GM19023 (cell line): Measurements from ENCODE around the gene BAHCC1.

Source experiments
- ATAC-seq: cut with Tn5 transposase; IDR thresholded peaks from one replicate; pipeline ENCODE4 v1.9.1; 2021; ENCODE audit warnings: mild to moderate bottlenecking, moderate library complexity; ENCODE audit not compliant: unreplicated experiment

BAHCC1 gene

DNA sequence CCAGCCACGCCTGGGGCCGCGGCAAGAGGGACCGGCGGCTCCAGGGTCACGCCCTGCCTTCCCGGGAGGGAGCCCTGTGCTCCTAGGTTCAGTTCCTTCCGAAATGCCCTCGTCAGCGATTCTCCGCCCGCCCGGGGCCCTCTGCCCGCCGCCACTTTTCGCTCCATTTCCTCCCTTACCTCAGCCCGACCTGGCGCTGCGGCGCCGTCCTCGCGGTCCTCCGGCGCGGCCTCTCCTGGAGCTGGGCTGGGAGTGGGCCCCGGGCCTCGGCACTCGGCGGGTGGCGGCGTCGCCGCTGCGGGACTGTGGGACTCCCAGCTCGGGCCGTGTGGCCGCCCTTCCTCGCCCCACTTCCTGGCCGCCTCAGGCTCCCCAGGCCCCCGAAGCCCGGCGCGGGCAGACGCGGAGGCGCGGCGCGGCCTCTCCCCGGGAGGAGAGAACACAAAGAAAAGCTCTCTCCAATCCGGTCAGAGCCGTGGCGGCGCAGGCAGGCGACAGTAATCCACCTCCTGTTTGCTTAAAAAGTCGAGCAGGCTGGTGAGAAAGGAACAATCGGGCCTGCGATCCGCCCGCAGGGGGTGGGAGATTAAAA is 1.6 kb downstream of the BAHCC1 start:
- no peak for ATAC-seq

DNA sequence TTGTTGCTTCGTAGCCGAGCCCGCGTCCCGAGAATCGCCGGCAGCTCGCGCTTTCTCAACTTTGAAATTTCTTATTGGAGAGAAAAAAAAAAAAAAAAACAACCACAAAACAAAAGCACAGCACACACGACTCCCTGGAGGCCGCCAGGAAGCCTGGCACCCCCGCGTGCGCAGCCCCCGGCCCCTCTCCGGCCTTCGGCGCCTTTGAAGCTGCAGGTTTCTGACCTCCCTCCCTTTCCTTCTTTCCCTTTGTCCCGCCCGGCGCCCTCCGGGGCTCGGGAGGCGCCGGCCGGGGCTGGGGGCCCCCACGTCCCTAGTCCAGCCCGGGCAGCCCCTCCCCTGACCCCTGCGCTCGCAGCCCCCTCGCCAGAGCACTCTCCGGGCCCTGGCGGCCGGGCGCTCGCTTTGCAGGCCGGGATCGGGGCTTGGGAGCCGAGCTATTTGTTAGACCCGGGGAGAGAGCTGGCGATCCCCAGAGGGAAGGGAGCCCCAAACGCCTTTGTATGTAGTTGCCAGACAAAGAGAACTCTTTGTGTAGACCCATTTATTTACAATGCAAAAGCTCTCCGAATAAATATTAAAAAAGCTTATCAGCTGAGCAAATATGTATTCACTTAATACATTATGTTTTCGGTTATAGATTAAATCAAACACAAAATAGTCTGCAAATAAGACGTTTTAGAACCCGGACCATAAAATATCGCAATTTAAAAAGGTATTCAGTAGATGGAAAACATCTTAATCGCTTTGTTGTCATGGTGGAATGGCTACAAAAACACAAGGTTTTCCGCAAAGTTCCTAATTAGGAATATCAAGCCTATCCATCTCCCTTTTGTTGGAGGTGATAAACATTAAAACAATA is 2.3 kb downstream of the BAHCC1 start:
- ATAC-seq: no peak

DNA sequence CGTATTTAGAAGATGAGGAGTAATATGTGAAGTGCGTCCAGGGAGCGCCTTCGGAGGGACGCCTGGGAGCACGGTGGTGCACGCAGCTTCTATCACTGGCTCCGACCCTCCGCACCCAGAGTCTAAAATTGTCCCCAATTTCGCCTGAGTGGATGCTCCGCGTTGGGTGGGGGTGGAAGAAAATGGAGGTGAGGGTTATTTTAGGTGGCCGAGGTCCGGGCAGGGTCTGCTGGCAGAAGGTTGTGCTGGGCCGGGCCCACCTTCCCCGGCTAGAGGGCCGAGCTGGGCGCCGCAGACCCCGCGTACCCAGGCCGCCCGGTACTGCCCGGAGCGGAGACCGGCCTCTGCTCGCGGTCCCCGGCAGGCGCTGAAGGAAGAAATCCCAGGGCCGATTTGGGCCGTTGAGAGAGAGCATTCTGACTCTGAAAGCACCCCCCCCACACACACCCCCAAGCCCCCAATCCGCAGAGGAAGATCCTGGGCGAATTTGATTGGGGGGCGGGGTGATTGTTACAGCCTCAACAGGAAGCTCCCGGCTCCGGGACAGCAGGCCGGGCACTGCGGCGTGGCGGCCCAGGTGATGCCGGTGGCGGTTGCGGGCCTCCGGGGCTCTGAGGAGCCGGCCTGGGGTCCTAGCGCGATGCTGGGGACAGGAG is 3.0 kb downstream of the BAHCC1 start:
- ATAC-seq: no peak

- no peak for ATAC-seq
These were observed 3.7 kb downstream of the BAHCC1 start for GRCh38 chr17:81398832-81399411.

DNA sequence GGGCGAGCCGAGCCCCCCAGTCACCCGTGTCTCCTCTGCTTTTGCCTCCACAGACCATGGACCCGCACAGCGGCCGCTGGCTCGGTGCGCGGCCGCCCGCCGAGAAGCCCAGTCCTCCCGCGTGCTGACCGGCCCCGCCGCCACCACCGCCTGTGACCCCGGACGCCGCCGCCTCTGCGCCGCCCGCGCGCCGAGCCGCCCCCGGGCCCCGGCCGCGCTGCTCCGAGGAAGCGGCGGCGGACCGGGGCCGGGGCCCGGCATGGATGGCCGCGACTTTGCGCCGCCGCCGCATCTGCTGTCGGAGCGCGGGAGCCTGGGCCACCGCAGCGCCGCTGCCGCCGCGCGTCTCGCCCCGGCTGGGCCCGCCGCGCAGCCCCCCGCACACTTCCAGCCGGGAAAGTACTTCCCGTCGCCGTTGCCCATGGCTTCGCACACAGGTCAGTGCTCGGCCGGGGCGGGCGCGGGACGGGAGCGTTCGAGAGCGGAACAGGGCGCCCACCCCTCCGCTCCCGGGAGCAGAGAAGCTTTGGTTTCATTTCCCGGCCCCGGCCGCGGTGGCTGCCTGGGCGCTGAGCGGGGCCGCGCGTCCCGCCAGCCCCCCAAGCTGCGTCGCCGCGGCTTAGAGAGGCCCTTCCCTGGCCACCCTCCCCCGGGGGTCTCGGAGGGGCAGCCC is 4.4 kb downstream of the BAHCC1 start:
- ATAC-seq: no peak

DNA sequence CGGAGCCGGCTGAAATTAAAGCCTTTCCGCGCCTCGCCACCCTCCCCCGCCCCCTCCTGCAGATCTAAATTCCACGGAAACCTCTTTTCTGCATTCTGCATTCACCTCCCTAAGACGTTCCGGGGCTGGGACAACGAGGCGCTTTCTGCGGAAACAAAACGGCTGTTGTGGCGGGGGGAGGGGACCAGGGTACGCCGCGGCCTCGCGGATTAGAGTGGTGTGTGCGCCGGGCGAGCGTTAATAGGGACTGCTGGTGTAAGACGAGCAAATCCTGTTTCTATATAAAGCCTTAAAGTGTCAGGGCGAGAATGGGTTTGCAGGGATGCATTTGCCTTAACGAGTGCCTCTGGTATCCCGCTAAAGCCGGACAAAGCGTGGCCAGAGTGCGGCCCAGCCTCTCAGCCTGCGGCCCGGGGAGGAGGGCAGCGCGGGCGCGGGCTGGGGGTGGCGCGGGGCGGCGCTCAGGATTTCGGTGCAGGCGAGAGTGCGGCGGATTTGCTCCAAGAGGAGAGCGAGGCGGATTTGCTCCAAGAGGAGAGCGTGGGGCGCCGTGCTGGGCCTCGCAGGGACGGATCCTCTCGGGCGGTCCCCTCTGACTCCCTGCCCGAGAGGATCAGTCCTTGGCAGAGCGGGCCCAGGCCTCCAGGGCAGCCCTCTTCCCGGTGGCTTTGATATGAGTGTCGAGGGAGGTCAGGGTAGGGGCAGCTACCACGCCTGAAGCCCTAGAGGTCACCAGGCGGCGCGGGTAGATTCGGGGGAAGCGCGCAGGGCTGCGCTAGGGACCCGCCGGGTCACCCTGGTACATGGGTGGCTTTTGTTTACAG is 5.1 kb downstream of the BAHCC1 start:
- no peak for ATAC-seq

DNA sequence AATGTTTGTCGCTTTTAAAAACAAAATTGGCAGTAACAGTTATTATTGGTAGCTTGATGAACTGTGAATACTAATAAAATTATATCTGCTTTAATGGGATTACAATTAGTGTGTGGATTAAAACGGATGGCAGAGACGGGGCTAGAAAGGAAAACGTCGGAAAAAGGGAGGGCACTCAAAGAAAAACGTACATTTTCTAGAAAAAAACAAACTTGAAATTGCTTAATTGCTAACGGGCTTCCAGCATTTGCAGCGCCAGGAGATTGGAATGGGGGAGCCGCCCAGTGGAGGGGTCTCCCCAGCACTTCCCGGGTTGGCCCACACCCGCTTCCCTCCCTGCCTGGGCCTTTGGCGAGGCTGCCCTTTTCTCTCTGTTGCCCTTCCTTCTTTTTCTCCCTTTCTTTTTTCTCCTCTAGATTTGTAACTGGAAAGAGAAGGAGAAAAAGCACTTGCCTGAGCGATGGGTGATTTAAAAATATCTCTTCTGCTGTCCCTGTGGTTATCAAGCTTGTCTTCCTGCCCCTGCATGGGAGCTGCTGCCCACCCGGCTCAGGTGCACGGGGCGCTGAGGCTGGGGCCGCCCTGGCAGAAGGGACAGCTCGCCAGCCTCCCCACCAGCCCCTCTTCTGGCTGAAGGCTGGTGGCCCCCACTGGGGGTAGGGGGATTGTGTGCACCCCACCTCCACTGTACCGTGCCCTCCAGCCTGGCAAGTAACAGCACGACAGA is 5.9 kb downstream of the BAHCC1 start:
- no peak for ATAC-seq

GRCh38 chr17:81401723-81402529 is 6.7 kb downstream of the BAHCC1 start:
- no peak for ATAC-seq

GRCh38 chr17:81402530-81402941 is 7.3 kb downstream of the BAHCC1 start:
- no peak for ATAC-seq

- no peak for ATAC-seq
These were observed 7.8 kb downstream of the BAHCC1 start for GRCh38 chr17:81402981-81403467.

DNA sequence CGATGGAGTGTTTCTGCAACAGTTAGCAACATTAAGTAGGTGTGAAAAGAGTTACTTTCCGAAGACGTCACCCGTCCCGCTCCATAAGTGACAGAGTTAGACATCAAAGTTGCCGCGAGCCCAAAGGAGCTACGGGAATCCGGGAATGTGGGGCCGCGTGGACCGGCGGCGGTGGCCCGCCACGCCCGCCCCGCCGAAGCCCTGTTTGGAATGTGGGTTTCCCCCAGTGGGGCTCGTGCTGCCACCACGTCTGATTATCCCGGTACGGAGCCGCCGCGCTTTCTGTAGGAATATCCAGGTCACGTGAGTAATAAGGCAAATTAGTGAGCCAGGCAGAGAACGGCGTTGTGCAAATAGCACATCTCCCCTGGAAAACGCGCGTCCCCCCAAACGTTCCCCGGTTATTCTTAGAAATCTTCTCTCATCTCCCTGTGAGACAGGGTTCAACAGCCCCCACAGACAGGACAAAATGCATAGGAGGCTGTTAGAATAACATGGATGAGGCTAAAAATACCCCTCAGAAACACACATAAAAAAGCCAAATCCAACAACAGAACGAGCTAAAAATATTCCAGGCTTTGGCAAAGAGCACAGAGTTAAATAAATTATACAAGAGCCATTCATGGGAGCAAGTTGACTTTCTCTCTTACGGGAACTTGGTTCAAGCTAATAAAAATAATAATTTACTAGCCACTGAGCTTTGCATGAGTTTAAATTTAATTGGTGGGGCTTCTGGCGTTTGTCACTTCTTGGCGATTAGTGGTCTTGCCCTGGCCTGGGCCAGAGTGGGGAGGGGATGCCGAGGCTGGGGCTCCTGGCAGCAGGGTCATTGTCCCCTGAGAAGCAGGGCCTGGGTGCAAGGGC is 8.6 kb downstream of the BAHCC1 start:
- no peak for ATAC-seq

- no peak for ATAC-seq
These were observed 9.4 kb downstream of the BAHCC1 start for GRCh38 chr17:81404558-81405165.

GRCh38 chr17:81405411-81405872 is 10.2 kb downstream of the BAHCC1 start:
- no peak for ATAC-seq

DNA sequence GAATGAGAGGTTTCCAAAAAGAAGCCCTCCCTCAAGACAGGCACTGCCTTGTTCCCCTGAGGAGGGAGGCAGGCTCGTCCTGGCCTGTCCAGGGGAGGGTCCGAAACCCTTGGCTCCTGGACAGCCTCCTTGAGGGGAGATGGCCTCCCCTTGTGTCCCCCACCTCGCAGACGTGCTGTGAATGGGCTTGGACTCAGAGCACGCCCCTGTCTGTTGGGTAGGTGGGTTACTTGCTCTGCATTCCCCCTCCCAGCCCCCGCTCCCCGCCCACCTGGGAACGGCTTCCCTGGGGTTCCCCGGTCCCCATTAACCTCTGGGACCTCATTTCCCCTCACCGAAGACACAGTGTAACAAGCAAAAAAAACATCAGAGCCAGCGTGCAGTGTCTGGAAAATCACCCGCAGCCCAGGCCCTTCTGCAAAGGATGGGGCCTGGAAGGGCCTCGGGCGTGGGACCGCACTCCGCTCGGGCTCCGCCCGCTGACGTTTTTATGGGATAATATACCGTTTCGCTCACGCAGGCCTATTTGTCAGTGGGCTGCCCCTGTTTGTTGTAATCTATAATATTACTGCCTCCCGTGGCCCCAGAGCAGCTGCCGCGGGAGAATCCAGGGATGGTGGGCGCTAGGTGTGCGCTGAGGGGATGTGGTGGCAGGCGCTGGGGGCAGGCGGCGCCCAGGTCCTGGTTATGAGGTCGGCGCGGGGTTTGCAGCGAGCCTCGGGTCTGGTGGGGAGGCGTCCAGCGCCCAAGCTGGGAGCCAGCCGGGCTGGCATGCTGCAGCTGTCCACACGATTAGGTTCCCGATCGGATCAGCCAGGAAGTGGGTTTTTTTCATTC is 11.1 kb downstream of the BAHCC1 start:
- no peak for ATAC-seq

DNA sequence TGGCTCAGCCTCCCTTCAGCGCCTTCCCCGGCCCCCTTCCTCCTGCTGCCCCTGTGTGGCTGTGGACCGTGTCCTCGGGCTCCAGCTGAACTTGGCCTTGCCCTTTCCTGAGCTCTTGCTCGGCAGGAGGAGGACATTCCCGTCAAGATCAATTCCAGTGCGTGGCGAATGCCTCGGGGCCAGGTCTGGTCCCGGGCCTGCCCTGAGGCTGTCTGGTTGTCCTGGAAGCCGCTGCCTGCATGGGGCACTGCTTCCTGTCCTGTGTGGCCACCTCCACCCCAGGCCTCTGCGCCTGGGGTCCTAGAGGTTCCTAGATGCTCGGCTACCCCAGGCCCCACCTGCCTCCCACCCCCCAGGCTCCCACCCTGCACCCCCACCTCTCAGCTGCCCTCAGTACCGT is 12.8 kb downstream of the BAHCC1 start:
- ATAC-seq: no peak
